MV-4-11 (cell line): ENCODE measurements around the gene MCCC1.
"Not testable (repeated sequence)": the region's sequence is repeated elsewhere in the genome, so short reads cannot be mapped to it uniquely, and the experiment has no call there.

Experiments
- DNase-seq: peaks from one replicate; lab custom pipeline; 2025; lab: John Stamatoyannopoulos, UW

MCCC1 gene

DNA sequence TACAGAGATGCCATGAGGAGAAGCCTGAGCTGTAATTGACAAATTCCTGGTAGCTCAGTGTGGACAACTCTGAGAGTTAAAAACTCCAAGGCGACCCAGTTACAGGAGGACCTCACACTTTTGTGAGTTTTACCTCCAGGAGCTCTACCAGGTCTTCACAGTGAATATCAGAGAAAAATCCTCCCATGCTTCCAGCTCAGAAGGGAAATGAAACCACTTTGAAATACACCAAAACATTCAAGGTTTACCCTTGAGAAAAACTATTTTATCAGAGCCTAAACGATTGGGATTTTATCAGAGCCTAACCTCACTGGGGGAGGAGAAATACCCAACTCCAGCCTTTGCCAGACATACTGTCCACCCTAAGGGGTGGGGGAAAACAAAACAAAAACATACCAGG, 52.4 kb downstream of the MCCC1 start:
- no peak for DNase-seq

GRCh38 chr3:183044547-183045229, 54.6 kb downstream of the MCCC1 start:
- DNase-seq, result peak; percentile 10

DNA sequence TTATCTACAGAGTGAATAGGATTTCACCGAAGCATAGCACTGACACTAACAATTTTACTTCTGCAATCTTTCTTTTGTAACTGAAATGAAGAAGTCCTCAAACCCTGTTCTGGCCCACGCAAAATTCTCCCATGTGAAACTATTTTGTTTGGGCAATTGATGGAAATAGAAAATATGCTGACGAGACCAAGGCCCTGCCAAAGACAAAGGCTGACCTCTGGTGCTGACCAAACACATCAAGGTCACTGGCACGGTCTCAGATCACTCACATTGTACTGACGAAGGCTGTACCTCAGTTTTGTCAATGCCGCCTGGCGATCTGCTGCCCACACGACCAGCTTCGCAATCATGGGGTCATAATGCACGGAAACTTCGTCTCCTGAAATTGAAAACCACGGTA, 60.5 kb downstream of the MCCC1 start:
- DNase-seq, result no peak

DNA sequence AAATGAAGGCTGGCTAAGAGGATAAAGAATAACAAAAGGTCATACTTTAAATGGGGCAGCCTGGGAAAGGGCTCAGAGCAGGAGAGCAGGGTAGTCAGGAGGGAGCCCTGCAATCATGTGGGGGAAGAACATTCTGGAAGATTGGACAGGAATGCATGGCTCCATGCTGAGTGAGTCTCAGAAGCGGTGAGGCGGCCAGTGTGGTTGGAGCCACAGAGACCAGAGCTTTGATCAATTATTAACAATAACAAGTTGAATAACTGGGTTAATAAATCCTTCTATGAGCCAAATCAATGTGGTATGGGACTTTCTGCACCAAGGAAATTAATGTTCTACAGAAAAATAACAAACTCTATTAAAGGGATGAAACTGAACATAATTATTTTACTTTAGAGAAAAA, 61.1 kb downstream of the MCCC1 start:
- no peak for DNase-seq

GRCh38 chr3:183033746-183034145, 65.5 kb downstream of the MCCC1 start:
- DNase-seq, result no peak

GRCh38 chr3:183032880-183033555, 66.3 kb downstream of the MCCC1 start:
- no peak for DNase-seq

- no peak for DNase-seq
Observed at GRCh38 chr3:183031826-183032225, 67.5 kb downstream of the MCCC1 start.

- no peak for DNase-seq
Observed at GRCh38 chr3:183028416-183028815, 70.9 kb downstream of the MCCC1 start.

- DNase-seq, result no peak
Observed at GRCh38 chr3:183027276-183027675, 72.0 kb downstream of the MCCC1 start.

GRCh38 chr3:183022936-183023516, 76.3 kb downstream of the MCCC1 start:
- no peak for DNase-seq

DNA sequence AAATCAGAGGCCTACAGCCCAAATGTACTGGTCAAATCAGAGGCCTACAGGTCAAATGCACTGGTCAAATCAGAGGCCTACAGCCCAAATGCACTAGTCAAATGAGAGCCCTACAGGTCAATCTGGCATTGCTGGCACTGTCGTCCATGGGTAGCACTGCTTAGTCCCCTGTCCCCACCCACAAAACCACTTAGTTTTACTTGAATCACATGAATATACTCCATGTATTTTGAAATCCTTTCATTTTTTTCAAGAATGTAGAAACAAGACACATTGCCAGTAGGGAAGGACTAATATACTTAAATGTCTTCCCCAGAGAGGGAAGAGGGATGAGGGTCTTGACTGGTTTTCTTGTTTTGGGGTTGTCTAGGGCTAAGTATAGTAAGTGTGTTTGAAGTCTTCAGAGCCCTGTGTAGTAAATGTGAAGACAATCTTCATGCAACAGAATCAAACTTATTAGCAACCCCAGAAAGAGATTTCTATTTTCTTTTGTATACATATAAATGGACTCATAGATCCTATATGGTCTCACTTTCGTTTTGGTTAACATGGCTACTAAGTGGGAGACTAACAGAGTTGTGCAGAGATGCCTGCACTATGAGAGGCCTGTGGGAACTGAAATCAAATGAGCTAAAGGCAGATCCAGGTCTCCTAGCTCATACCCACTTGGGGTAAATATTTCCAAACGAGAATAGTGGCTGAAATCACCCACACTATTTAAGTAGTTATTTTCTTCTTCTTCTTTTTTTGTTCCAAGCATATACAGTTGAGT, 80.7 kb downstream of the MCCC1 start:
- DNase-seq, result no peak

DNA sequence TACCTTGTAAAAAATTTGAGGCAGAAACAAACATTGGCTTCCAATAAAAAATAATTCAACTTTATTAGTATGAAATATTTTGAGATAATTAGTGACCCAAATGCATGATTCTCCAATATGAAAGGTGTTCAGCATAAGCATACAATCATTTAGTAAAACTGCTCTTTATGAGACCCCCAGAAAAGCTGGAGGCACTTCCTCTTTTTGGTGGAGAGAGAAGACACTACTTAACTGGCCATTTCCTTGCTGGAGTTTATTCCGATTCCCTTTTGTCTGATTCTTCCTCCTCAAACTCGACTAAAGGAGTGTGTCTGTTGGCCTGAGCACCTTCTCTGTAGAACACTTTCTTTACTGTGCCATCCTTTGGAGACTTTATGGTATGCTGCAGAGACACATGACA, 84.1 kb downstream of the MCCC1 start:
- DNase-seq, result no peak

DNA sequence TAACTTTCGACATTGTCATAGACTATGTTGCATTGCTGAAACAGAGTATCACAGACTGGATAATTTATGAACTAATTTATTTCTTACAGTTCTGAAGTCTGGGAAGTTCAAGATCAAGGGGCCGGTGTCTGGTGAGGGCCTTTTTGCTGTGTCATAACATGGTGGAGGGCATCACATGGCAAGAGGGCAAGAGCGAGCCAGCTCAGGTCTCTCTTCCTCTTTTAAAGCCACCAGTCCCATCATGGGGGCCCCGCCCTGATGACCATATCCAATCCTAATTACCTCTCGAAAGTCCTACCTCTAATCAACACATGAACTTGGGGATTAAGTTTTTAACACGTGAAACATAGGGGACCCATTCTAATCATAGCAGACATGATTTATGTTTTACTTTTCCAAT, 85.4 kb downstream of the MCCC1 start:
- DNase-seq, result peak; percentile 52

GRCh38 chr3:183013074-183013473, 86.2 kb downstream of the MCCC1 start:
- DNase-seq, result no peak

- no peak for DNase-seq
Observed at GRCh38 chr3:183008800-183009199, 90.5 kb downstream of the MCCC1 start.

GRCh38 chr3:183008303-183008702, 91.0 kb downstream of the MCCC1 start:
- DNase-seq, result no peak

- DNase-seq, result no peak
Observed at GRCh38 chr3:183006396-183007002, 92.8 kb downstream of the MCCC1 start.

- DNase-seq, result no peak
Observed at GRCh38 chr3:182999767-183000166, 99.5 kb downstream of the MCCC1 start.

GRCh38 chr3:182993486-182994201, 105.7 kb downstream of the MCCC1 start:
- not testable (repeated sequence) for DNase-seq

DNA sequence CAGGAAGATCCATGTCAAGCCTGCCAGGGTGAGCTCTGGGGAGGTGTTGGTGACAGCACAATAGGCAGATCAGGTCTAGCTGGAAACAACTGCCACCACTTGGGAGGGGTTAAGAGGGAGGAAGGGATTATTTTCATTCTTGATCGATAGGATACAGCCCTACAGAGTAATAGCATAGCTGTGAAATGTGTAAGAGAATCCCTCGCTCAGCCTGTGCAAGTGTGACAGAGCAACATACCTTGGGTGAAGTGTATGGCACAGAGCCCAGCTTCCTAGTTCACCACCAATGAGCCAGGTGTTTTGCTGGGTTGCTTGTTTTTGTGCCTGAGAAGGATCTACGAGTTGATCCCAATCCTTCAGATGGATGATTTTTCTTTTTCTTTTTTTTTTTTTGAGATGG, 109.7 kb downstream of the MCCC1 start:
- no peak for DNase-seq

DNA sequence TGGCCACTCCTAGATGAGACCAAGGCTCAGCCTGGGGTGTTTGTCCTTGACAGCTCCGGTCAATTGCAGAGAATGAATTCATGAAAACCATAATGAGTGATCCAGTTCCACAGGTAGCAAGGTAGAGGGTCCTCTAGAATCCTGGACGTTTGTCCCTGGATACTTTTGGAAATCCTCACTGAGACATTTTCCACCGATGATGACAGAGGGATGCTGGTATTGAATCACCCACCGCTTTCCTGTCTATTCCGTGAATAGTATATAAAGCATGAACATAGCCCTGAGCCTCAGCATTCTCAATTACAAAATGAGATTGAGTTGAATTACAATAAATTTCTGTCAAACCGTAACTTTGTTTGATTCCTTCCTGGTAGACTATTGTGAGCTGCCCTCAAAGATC, 113.3 kb downstream of the MCCC1 start:
- no peak for DNase-seq

GRCh38 chr3:182983876-182984275, 115.4 kb downstream of the MCCC1 start:
- DNase-seq, result peak; percentile 8
